ENCODE results near the gene CSTF2T.

The CSTF2T gene

DNA sequence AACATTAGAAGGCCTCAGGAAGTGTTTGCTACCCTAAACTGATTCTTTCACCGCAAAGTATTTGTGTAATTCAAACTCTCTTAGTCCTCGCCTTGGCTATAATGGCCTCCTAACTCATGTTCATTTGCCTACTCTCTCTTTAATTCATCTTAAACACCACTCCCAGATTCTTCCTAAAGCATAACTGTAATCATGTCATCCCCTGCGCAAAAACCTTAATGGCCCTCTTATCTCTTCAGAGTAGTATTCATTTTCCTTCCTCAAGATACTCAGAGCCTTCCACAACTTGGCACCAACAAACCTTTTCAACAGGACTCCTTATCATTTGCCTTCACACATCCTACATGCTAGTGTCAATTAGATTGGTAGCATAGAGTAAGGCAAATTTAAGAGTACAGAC lies 42.9 kb downstream of the CSTF2T start:
- Mint-ChIP-seq H3K4me3 (no peak overlapping the region), H3K36me3 (ENCODE audit: insufficient read depth) (no peaks in the 10 kb centered on the region), H3K27me3 (peaks cover 29 to 36% of the 10 kb centered on the region in 2 donors), H3K9me3 (peaks cover 0 to 2% of the 10 kb centered on the region in 2 donors), H3K27ac (no peak overlapping the region), H3K4me1 (ENCODE audit: low read depth in 2 of 2) (no peaks in the 10 kb centered on the region)
- ATAC-seq (replicated peaks) (no peak), DNase-seq (no peak)

DNA sequence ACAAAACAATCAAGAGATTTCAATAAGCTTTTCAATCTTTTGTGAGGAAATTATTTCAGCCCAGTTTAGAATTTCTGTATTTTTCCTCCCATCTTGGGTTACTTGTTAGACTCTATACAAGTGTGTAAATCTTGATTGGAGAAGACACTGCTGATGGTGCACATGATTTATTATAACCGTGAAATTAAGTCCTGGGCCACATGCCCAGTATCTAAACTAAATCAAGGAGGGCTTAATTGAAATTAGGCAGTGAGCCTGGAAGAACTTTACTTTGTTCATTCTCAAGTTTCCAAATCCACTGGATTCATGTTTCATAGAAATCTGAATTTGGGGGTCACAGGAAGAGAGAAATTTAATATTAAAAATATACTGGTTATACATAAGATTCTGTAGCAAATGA lies 44.5 kb downstream of the CSTF2T start:
- Mint-ChIP-seq H3K4me3 (no peak overlapping the region), H3K27ac (no peak overlapping the region)
- ATAC-seq (replicated peaks), result no peak

DNA sequence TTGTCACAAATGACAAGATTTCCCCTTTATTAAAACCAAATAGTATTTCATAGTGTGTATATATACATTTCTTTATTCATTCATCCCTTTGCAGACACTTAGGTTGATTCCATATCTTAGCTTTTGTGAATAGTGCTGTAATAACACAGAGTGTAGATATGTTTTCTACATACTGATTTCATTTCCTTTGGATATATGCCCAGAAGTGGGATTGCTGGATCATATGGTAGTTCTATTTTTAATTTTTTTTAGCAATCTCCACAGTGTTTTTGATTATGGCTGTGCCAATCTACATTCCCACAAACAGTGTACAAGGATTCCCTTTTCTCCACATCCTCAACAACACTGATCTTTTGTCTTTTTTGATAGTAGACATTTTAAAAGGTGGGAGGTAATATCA lies 46.4 kb downstream of the CSTF2T start:
- peaks cover 0 to 2% of the 10 kb centered on the region in 2 donors for H3K9me3 Mint-ChIP-seq
- H3K4me1 Mint-ChIP-seq (ENCODE audit: low read depth in 2 of 2), result no peaks in the 10 kb centered on the region
- ATAC-seq (replicated peaks), result no peak
- H3K4me3 Mint-ChIP-seq, result no peak overlapping the region
- no peaks in the 10 kb centered on the region for H3K36me3 Mint-ChIP-seq (ENCODE audit: insufficient read depth)
- peaks cover 16 to 22% of the 10 kb centered on the region in 2 donors for H3K27me3 Mint-ChIP-seq
- DNase-seq, result no peak
- H3K27ac Mint-ChIP-seq, result no peak overlapping the region

More for the DNA sequence above, 44.5 kb downstream of the CSTF2T start:
- no peak for DNase-seq
- Mint-ChIP-seq H3K36me3 (ENCODE audit: insufficient read depth) (no peaks in the 10 kb centered on the region), H3K9me3 (peaks cover 0 to 2% of the 10 kb centered on the region in 2 donors), H3K27me3 (peaks cover 29 to 30% of the 10 kb centered on the region in 2 donors), H3K4me1 (ENCODE audit: low read depth in 2 of 2) (no peaks in the 10 kb centered on the region)

DNA sequence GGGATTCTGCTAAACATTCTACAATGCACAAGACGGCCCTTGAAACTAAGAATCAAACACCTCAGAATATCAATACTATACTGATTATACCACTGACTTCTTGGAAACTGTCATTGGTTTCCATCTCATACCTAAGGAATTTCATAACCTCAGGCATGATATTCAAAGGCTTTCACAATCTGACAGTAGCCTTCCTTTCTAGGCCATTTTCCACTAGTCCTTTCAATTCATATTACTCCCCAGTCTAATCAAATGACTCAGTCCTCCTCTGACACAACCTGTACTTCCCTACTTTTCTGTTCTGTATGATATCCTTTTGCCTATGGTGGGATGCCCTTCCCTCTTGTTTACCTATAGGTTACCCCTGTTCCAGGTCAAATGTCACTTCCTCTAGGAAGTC lies 48.3 kb downstream of the CSTF2T start:
- H3K36me3 Mint-ChIP-seq (ENCODE audit: insufficient read depth), result no peaks in the 10 kb centered on the region

DNA sequence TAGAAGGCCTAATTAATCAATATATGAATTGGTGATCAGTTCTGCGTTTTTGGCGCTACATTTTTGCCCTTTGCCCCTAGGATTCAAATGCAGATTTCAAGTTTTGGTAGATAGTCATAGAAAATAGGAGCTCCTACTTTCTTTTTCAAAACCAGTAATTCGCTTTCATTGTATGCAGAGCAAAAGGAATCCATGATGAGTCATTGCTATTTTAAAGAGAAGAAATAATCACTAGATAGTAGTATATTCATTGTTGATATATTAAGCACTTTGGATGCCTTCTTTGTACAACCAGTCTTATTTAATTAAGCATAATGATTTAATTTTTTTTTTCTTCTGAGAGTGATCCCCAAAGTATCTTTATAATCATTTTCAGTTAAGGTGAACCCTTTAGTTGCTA lies 50.3 kb downstream of the CSTF2T start:
- no peaks in the 10 kb centered on the region for H3K9me3 Mint-ChIP-seq
- no peak overlapping the region for H3K4me3 Mint-ChIP-seq
- H3K27ac Mint-ChIP-seq, result no peak overlapping the region
- ATAC-seq (replicated peaks) (no peak), DNase-seq (no peak)
- H3K27me3 Mint-ChIP-seq, result peaks cover under 1 to 10% of the 10 kb centered on the region in 2 donors
- H3K4me1 Mint-ChIP-seq (ENCODE audit: low read depth in 2 of 2), result no peaks in the 10 kb centered on the region
- H3K36me3 Mint-ChIP-seq (ENCODE audit: insufficient read depth), result no peaks in the 10 kb centered on the region

More for the DNA sequence above, 48.3 kb downstream of the CSTF2T start:
- DNase-seq, result no peak
- no peak overlapping the region for H3K27ac Mint-ChIP-seq
- peaks cover under 1 to 9% of the 10 kb centered on the region in 2 donors for H3K27me3 Mint-ChIP-seq
- no peak for ATAC-seq (replicated peaks)
- H3K4me3 Mint-ChIP-seq, result no peak overlapping the region
- no peaks in the 10 kb centered on the region for H3K9me3 Mint-ChIP-seq
- H3K4me1 Mint-ChIP-seq (ENCODE audit: low read depth in 2 of 2), result no peaks in the 10 kb centered on the region
